ENCODE measurements around the gene GMDS.

The GMDS gene

GRCh38 chr6:1745814-1746213 lies 499.6 kb downstream of the GMDS start:
- no peak for DNase-seq (ENCODE audit: low read depth in 3 of 3)

DNA sequence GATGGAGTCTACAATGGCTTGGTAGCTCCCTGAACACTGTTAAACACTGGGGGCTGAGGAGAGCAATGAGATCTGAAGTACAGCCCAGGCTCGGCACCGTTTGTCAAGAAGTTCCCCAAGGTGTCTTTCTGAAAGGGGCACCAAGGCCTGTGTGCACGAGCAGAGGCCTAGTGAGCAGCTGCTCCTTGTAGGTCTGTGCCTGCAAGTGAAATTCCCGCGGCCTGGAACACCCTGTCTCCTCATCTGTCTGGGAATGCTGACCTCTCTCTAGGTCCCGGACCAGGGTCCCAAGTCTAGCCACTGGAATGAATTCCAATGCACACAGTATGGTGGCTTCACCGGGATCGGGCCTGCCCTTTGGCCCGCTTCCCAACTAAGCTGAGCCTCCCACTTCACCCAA lies 500.9 kb downstream of the GMDS start:
- DNase-seq (ENCODE audit: low read depth in 3 of 3): no peak

GRCh38 chr6:1739680-1740079 lies 505.7 kb downstream of the GMDS start:
- DNase-seq (ENCODE audit: low read depth in 3 of 3): no peak

GRCh38 chr6:1739220-1739619 lies 506.2 kb downstream of the GMDS start:
- no peak for DNase-seq (ENCODE audit: low read depth in 3 of 3)

- DNase-seq (ENCODE audit: low read depth in 3 of 3): no peak
These were observed 506.8 kb downstream of the GMDS start for GRCh38 chr6:1738558-1739081.

- DNase-seq (ENCODE audit: low read depth in 3 of 3): no peak
These were observed 507.7 kb downstream of the GMDS start for GRCh38 chr6:1737463-1738311.

DNA sequence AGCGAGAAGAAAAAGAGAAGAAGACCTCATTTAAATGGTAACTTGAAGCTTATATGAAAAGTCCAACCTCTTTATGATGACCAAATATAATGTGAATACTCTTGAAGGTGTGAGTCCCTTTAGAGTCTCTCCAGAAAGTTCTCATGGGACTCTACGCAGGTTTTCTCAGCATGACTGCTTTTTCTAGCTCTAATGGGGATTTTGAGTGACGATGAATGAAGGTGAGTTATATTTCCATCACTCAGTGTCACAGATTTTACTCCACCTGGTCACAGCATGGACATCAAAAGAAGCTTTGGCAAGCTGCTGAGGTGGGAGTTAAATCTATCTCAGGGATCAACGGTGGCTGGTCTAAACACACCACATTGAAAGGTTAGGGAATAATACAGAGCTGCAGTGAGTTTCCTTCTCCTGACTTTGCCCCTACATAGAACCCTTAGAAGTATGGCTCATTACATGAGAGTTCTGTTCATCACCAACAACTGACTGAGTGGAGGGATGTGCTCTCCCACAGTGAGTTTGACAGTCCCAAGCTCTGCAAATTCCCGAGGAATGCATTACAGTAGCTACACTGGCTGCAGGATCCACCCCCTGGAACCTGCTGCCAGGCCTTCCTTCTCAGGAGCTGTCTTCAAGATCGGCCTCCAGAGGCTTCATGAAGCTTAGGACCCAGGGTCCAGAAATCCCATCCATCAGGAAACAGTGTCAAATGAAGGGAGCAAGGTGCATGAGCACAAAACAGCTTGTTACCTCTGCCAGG lies 508.9 kb downstream of the GMDS start:
- DNase-seq (ENCODE audit: low read depth in 3 of 3): no peak

GRCh38 chr6:1735239-1735803 lies 510.1 kb downstream of the GMDS start:
- no peak for DNase-seq (ENCODE audit: low read depth in 3 of 3)

GRCh38 chr6:1730882-1731281 lies 514.5 kb downstream of the GMDS start:
- no peak for DNase-seq (ENCODE audit: low read depth in 3 of 3)

DNA sequence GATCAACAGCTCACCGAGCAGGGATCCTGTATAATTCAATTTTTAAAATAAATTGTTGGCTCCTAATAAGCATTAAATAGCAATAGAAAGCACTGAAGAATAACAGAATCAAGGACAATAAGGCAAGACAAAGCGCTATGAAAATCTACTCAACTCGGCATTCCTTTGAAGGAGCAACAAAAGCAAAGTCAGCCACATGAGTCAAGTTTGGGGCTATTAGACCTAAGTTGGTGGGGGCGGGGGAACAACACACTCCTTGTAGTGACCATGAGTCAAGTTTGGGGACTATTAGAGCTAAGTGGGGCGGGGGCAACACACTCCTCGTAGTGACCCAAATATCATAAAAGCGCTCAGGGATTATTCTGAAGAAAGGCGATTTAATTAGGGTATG lies 515.7 kb downstream of the GMDS start:
- DNase-seq (ENCODE audit: low read depth in 3 of 3): no peak

DNA sequence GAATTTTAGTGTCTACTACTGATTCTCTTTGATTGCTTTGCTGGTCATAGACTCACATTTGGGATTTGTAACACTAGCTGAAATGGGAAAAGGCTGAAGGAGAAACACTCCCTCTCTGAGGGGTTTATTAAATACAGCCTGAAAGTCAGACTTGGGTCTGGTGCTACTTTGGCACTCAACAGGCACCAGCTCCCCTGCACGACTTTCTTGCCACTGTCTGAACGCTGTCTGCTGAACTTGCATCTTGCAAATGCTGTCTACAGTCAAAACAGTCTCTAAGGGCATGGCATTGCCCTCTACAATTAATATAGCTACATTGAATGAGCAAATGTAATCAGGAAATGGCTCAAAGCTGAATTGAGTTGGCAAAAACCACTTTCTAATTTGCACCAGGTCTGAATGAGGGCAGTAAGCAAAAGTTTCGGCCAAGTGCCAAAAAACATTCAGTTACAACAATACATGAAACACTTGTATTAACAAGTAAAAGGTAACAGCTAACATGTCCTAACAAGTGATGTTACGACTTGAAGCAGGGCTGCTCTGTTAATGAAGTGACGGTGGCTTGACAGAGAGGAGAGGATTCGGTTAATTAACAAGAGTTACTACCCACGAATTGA lies 516.2 kb downstream of the GMDS start:
- DNase-seq (ENCODE audit: low read depth in 3 of 3): no peak

DNA sequence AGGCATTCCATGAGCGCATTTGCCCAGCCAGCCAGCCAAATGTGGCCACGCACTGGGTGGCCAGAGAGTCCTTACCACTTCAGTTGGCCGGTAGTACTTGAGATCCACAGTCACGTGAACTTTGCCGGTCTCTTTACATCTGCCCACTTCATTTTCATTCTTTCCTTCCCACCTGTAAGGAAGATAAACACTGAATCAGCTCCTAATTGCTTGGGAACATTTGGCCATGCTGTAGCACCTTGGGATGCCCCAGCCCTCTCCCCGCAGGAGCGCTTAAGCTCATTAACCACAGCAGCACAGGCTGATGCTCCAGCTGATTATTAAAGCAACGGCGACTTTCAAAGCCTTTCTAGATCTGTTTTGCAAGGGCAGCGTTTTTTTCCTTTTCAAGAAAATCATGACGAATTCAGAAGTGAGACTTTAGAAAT lies 519.0 kb downstream of the GMDS start:
- DNase-seq (ENCODE audit: low read depth in 3 of 3): no peak

DNA sequence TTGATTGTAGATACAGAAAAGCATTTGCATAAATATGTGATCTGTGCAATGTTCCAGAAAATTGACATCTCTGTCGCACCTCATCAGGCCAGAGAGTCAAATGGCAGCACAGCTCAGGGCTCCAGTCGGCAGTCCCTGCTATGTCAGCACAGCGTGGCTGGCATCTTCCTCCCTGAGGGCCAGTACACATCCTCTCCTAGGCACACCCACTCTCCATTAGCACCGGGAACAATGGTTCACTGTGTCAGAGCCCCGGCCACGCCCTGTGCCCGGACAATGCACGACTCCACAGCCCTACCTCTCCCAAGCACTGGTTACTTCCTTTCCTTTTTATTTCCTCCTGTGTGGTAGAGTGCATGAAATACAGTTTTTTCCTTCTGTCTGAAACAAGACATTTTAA lies 520.8 kb downstream of the GMDS start:
- DNase-seq (ENCODE audit: low read depth in 3 of 3): no peak

DNA sequence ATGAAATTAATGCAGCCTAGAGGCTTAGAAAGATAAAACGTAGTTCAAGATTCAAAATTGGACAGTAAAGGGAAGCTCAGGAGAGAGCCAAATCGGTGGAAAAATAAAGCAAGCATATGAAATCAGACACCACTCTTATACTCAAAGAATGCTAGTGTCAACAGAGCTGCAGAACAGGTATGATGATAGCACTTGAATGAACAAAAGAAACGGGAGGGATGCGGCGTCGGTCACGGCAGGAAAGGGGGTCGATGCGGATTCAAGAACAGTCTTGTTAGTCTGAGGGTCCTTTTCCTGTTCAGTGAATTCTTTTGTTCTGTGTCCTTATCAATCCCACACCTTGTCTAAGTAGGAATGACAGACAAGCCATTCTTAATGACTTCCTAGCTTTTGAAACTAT lies 521.3 kb downstream of the GMDS start:
- DNase-seq (ENCODE audit: low read depth in 3 of 3): no peak

DNA sequence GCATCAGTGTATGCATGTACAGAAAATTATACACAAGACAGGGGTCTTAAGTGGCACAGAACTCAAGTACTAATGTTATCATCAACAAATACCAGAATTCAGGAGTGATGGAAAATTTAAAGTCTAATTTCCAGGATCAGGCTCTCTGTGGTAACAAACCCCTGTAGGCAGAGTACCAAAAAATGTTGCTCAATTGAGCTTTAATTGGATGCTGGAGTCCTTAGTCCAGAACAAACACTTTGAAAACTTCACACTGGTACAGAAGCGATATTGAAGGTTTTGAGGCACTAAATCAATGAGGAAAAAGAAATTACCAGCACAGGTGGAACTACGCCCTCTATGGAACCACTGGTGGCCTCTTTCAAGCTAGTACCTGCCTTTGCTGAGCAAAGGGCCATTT lies 522.6 kb downstream of the GMDS start:
- no peak for DNase-seq (ENCODE audit: low read depth in 3 of 3)

DNA sequence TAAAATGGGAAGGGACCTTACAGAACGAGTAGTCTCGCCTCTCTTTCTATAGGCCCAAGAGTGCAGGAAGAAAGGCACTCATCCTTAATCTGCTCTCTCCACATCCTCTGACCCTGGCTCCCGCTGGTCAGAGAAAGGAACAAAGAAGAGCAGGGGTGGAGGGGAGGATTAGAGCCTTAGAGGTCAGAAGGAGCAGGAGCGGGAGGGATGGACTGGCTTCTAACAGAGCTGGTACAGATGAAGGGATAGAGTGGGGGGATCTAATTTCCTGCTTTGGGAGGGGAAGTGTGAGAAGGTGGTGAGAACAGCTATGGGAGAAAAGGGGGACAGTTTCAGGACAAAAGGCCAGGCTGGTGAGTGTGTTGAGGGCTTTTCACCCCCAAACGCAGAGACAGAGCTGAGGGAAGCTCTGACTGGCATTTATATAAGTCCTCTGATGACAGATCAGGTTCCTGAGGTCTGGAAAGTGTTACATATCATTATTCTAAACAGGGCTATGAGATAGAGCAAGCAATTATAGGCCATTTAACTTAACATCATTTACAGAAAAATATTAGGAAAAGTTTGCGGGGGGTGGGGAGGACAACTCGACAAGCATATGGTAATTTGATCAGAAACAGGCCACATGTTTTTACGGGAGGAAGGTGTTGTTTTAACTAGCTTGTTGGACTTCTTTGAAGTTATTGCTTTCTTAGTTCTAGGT lies 524.6 kb downstream of the GMDS start:
- DNase-seq (ENCODE audit: low read depth in 3 of 3): no peak

DNA sequence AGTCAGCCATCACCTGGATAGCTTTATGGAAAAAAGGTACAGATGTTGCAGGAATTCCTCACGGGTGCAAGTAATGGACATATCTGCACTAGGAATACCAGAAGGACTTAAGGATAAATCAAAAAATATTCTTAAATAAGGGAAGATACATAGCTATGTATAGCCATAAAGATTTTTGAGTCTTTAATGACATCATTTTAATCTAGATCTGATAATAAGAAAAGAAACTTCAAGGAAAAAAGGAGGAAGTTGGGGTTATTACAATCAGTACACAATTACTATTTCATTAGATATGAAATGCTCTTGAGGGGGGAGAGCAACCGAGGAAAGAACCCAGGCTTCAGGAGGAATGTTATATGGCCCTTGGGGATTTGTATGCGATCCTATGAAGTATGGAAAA lies 525.5 kb downstream of the GMDS start:
- no peak for DNase-seq (ENCODE audit: low read depth in 3 of 3)

DNA sequence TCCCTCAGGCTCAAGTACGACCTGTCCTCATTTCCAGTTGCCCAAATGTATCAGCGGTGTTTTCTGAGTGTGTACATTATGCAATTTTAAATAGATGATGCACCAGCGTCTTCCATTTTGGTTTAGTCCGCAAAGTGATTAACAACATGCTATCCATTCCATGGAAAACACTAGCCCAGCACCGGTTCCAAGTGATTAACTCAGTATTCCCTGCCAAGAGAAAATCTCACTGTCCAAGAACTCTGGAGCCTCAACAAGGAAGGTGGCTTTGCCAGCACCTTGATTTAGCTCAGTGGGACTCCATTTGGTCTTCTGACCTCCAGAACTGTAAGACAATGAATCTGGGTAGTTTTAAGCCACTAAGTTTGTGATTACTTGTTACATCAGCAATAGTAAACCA lies 528.5 kb downstream of the GMDS start:
- no peak for DNase-seq (ENCODE audit: low read depth in 3 of 3)

DNA sequence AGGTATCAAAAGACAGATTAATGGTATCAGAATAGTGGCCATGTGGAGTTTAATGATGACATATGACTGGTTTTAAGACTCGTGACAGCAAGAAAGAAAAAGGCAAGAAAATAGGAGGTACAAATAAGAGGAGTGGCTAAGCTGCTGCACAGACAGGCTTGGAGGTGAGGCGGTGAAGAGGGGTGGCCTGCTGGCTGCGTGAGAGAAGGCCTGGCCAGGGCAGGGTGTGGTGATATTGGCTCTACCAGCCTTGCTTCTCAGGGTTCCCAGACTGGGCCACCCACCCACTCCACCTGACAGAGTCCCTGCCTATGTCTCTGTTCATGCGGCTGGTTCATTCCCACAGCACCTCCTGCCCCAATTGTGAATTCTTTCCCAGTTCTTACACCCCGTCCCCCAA lies 529.0 kb downstream of the GMDS start:
- no peak for DNase-seq (ENCODE audit: low read depth in 3 of 3)

DNA sequence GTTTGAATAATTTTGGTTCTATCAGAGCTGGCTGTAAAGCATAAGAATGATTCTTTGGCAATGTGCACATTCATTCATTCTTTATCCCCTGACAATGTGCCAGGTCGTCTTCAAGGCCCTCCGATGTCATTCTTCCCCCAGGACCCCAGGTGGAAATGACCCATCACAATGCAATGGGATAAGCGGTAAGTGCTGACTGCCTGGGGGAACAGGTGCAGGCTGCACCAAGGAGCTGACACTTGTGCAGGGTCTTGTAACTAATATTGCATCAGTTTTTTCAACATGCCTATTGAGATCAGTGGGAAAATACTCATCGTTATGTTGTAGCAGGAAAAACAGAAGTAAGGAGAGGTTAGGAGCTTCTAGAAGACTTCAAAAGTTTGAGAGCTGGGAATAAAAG lies 530.1 kb downstream of the GMDS start:
- no peak for DNase-seq (ENCODE audit: low read depth in 3 of 3)

DNA sequence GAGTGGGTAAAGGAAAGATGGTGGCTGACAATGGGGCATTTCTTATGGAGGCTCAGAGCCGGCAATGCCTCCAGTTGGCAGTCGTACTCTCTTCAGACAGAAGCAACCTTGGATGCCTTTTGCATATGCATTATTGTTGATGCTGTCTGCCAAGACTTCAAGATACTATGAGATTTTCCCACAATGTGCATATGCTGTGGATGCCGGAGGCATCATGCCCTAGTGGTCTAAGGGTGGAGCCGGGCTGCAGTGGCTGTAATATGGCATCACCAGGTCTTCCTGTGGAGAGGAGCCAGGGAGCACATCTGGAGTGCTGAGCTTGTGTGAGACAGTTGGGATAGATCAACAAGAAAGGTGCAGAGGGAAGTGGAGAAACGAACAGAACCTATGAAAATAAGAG lies 530.8 kb downstream of the GMDS start:
- DNase-seq (ENCODE audit: low read depth in 3 of 3): no peak
